HepG2 (cell line): Measurements from ENCODE around the gene TTBK1. TPM values are rescaled to one million over a fixed set of nuclear protein-coding genes. Genes with fewer than 3 reads are reported as not detected.

Experiments used
- DR1 ChIP-seq: sonication (generic); formaldehyde crosslinking; IDR thresholded peaks from 2 replicates; pipeline ENCODE4 v1.8.0; 2021; ENCODE audit warnings: mild to moderate bottlenecking, missing genetic modification reagents, inconsistent platforms
- FOXA3 ChIP-seq: IDR thresholded peaks from 2 replicates; pipeline ENCODE4 v1.6.1; 2016; ENCODE audit warnings: missing genetic modification reagents, missing compliant biosample characterization
- GLMP ChIP-seq: sonication (generic); formaldehyde crosslinking; IDR thresholded peaks from 2 replicates; pipeline ENCODE4 v1.9.0; 2021; ENCODE audit warnings: missing genetic modification reagents, mild to moderate bottlenecking, borderline replicate concordance
- MBNL3 ChIP-seq: fragments of 250-450 bp; sonication (Bioruptor Pico); conservative IDR thresholded peaks from 2 replicates; pipeline ENCODE4 v1.8.0; 2022; ENCODE audit warnings: mild to moderate bottlenecking, inconsistent platforms
- NBN ChIP-seq: fragments of 450-650 bp; conservative IDR thresholded peaks from 2 replicates; pipeline ENCODE4 v1.6.1; 2017
- RBAK ChIP-seq: sonication (generic); formaldehyde crosslinking; IDR thresholded peaks from 2 replicates; pipeline ENCODE4 v1.5.1; 2020; ENCODE audit warnings: mild to moderate bottlenecking, missing genetic modification reagents
- SRSF9 ChIP-seq: fragments of 200-400 bp; formaldehyde crosslinking; IDR thresholded peaks from 2 replicates; pipeline ENCODE4 v1.6.1; 2018; ENCODE audit warnings: borderline replicate concordance, mild to moderate bottlenecking, low read depth, low read length; ENCODE audit not compliant: insufficient read depth, poor library complexity, severe bottlenecking
- SUZ12 ChIP-seq: fragments of 150-350 bp; IDR thresholded peaks from 2 replicates; pipeline ENCODE4 v1.6.1; 2014; ENCODE audit warnings: low read depth, low read length
- TSC22D2 ChIP-seq: sonication (generic); formaldehyde crosslinking; IDR thresholded peaks from 2 replicates; pipeline ENCODE4 v1.5.1; 2020; ENCODE audit warnings: missing genetic modification reagents, mild to moderate bottlenecking, borderline replicate concordance
- ZKSCAN1 ChIP-seq: fragments of 150-350 bp; IDR thresholded peaks from 2 replicates; pipeline ENCODE4 v1.6.1; 2014; ENCODE audit warnings: low read length
- ZNF18 ChIP-seq: sonication (generic); formaldehyde crosslinking; IDR thresholded peaks from 2 replicates; pipeline ENCODE4 v1.8.0; 2022; ENCODE audit warnings: mild to moderate bottlenecking, missing genetic modification reagents; ENCODE audit not compliant: insufficient replicate concordance
- ZNF256 ChIP-seq: sonication (generic); formaldehyde crosslinking; conservative IDR thresholded peaks from 2 replicates; pipeline ENCODE4 v1.4.0; 2020; ENCODE audit warnings: missing genetic modification reagents
- ZNF335 ChIP-seq: sonication (generic); formaldehyde crosslinking; IDR thresholded peaks from 2 replicates; pipeline ENCODE4 v1.4.0; 2020; ENCODE audit warnings: missing genetic modification reagents
- ZNF629 ChIP-seq: sonication (generic); formaldehyde crosslinking; conservative IDR thresholded peaks from 2 replicates; pipeline ENCODE4 v1.5.0; 2020; ENCODE audit warnings: missing genetic modification reagents
- ZNF644 ChIP-seq: IDR thresholded peaks from 2 replicates; pipeline ENCODE4 v1.6.1; 2016; ENCODE audit warnings: low read depth
- ZNF749 ChIP-seq: sonication (generic); formaldehyde crosslinking; IDR thresholded peaks from 2 replicates; pipeline ENCODE4 v1.8.0; 2022; ENCODE audit warnings: mild to moderate bottlenecking, missing genetic modification reagents, moderate library complexity, borderline replicate concordance
- polyA plus RNA-seq, 8 experiments: library from polyadenylated mRNA; depleted of rRNA in 3 of 8; stranded (reverse) in 7 of 8; unstranded in 1 of 8; fragments of >200 nt; fragmentation: Illumina TruSeq in 4 of 8; extraction: Trizol in 4 of 8; gene quantifications; 2 replicates each; pipeline versions ENCODE4 v1.2.1 to v1.2.3, GENCODE V29; 2011 to 2016; ENCODE audit warnings: low read depth in 4 of 8, missing spikeins in 1 of 8, mixed read lengths in 1 of 8; ENCODE audit not compliant: insufficient read depth in 1 of 8
- total RNA-seq, 5 experiments: library from RNA; depleted of rRNA; stranded (reverse); fragments of >200 nt; fragmentation: Illumina TruSeq; extraction: Trizol; gene quantifications; 2 replicates each; pipeline ENCODE4 v1.2.3, GENCODE V29; 2016; ENCODE audit warnings: low read depth in 1 of 5
- TF ChIP-seq, protein P1 (sequence below): sonication (generic); formaldehyde crosslinking; IDR thresholded peaks from 2 replicates; pipeline ENCODE4 v1.8.1; 2023; ENCODE audit warnings: missing genetic modification reagents, inconsistent platforms, borderline replicate concordance
- TF ChIP-seq, protein P2 (sequence below): sonication (generic); formaldehyde crosslinking; IDR thresholded peaks from 2 replicates; pipeline ENCODE4 v1.4.0; 2020; ENCODE audit warnings: missing genetic modification reagents
- TF ChIP-seq, protein P3 (sequence below): sonication (generic); formaldehyde crosslinking; IDR thresholded peaks from 2 replicates; pipeline ENCODE4 v1.4.0; 2020; ENCODE audit warnings: mild to moderate bottlenecking, missing genetic modification reagents
- TF ChIP-seq, protein P4 (sequence below): sonication (generic); formaldehyde crosslinking; IDR thresholded peaks from 2 replicates; pipeline ENCODE4 v1.8.0; 2022; ENCODE audit warnings: mild to moderate bottlenecking, missing genetic modification reagents, moderate library complexity

The TTBK1 gene
- total and polyA plus RNA-seq, 2 of the 13 experiments (the other 11 are each of a cell fraction or from before 2014, with no cell fraction given): 0.24 to 0.33 TPM

DNA sequence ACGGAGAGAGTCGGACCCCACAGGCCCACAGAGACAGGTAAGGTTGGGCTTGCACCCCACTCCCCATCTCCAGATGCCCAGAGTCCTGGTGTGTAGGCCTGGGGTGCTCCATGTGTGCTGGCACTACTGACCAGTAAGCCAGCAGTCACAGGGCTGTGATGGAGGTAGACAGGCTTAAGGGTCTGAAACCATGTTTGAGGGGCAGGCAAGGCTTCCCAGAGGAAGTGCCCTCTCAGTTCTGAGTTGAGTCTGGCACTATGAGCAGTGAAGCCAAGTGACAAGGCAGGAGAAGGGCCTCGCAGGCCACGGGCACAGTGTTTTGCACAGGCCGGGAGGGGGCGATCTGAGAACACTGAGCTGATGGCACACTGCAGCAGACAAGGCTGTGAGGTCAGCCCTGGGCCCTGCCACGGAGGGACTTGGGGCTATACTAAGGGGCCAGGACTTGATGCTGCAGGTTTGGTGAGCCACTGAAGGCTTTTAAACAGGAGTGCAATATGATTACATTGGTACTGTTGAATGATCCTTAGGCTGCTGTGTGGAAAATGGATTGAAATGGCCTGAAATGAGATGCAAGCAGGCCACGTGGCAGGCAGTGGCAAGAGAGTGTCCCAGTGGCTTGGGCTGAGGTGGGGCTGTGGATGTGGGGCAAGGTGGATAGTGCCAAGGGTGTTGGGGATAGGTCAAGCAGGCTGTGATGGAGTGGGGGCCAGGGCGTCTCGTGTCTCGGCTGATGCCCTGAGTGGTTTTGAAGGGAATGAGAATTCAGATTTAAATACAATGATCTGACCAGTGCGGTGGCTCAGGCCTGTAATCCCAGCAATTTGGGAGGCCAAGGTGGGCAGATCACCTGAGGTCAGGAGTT lies 20.3 kb downstream of the TTBK1 start (continued):
- TF ChIP-seq SRSF9 (no peak), MBNL3 (CRISPR knock-in tag) (no peak), ZNF749 (CRISPR knock-in tag) (no peak; the same call in 1 of the 2 replicates), NBN (no peak), SUZ12 (no peak), ZKSCAN1 (no peak), FOXA3 (CRISPR knock-in tag) (peak; percentile 50; the same call in 1 of the 2 replicates), GLMP (no peak), ZNF629 (CRISPR knock-in tag) (no peak), ZNF18 (CRISPR knock-in tag) (no peak), DR1 (CRISPR knock-in tag) (no peak), ZNF256 (CRISPR knock-in tag) (no peak), ZNF644 (CRISPR knock-in tag) (no peak), RBAK (CRISPR knock-in tag) (no peak), ZNF335 (peak; percentile 58; the same call in 1 of the 2 replicates), TSC22D2 (CRISPR knock-in tag) (no peak)
- TF ChIP-seq, protein P1, sequence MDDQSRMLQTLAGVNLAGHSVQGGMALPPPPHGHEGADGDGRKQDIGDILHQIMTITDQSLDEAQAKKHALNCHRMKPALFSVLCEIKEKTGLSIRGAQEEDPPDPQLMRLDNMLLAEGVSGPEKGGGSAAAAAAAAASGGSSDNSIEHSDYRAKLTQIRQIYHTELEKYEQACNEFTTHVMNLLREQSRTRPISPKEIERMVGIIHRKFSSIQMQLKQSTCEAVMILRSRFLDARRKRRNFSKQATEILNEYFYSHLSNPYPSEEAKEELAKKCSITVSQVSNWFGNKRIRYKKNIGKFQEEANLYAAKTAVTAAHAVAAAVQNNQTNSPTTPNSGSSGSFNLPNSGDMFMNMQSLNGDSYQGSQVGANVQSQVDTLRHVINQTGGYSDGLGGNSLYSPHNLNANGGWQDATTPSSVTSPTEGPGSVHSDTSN: no peak
- TF ChIP-seq, protein P2, sequence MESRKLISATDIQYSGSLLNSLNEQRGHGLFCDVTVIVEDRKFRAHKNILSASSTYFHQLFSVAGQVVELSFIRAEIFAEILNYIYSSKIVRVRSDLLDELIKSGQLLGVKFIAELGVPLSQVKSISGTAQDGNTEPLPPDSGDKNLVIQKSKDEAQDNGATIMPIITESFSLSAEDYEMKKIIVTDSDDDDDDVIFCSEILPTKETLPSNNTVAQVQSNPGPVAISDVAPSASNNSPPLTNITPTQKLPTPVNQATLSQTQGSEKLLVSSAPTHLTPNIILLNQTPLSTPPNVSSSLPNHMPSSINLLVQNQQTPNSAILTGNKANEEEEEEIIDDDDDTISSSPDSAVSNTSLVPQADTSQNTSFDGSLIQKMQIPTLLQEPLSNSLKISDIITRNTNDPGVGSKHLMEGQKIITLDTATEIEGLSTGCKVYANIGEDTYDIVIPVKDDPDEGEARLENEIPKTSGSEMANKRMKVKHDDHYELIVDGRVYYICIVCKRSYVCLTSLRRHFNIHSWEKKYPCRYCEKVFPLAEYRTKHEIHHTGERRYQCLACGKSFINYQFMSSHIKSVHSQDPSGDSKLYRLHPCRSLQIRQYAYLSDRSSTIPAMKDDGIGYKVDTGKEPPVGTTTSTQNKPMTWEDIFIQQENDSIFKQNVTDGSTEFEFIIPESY (CRISPR knock-in tag): peak; percentile 69
- TF ChIP-seq, protein P3, sequence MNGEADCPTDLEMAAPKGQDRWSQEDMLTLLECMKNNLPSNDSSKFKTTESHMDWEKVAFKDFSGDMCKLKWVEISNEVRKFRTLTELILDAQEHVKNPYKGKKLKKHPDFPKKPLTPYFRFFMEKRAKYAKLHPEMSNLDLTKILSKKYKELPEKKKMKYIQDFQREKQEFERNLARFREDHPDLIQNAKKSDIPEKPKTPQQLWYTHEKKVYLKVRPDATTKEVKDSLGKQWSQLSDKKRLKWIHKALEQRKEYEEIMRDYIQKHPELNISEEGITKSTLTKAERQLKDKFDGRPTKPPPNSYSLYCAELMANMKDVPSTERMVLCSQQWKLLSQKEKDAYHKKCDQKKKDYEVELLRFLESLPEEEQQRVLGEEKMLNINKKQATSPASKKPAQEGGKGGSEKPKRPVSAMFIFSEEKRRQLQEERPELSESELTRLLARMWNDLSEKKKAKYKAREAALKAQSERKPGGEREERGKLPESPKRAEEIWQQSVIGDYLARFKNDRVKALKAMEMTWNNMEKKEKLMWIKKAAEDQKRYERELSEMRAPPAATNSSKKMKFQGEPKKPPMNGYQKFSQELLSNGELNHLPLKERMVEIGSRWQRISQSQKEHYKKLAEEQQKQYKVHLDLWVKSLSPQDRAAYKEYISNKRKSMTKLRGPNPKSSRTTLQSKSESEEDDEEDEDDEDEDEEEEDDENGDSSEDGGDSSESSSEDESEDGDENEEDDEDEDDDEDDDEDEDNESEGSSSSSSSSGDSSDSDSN (CRISPR knock-in tag): peak; percentile 78
- TF ChIP-seq, protein P4, sequence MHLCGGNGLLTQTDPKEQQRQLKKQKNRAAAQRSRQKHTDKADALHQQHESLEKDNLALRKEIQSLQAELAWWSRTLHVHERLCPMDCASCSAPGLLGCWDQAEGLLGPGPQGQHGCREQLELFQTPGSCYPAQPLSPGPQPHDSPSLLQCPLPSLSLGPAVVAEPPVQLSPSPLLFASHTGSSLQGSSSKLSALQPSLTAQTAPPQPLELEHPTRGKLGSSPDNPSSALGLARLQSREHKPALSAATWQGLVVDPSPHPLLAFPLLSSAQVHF (CRISPR knock-in tag): no peak
